K562 treated with DMSO at 1 percent for 12 hours (cell line): ENCODE results near the gene PROZ. TPM values are rescaled to one million over a fixed set of nuclear protein-coding genes. Genes with fewer than 3 reads are reported as not detected.

Source experiments
- total RNA-seq: library from RNA; unstranded; fragments of 300-600 nt; gene quantifications from 2 replicates; pipeline ENCODE4 v1.2.3, GENCODE V29; 2022; ENCODE audit not compliant: insufficient read depth

The PROZ gene
- 0.79 TPM in 1 of 2 replicates, not detected in the other for total RNA-seq

GRCh38 chr13:113157929-113158747 is at the start of gene PROZ:
PROZ (plus strand) TSS chr13:113158648; CDS start chr13:113158661, 13 bp downstream.

GRCh38 chr13:113122550-113123225 is 35.8 kb upstream of the PROZ start, which contains the start of gene F10:
F10 (plus strand) TSS chr13:113122799; CDS start chr13:113122856, 57 bp downstream.

GRCh38 chr13:113208421-113209335 is 50.2 kb downstream of the PROZ start, which contains the start of gene PCID2:
PCID2 (minus strand) TSS chr13:113208669; CDS start chr13:113208634, 35 bp downstream.

GRCh38 chr13:113209336-113209758 is 50.9 kb downstream of the PROZ start, which contains the start of gene CUL4A:
CUL4A (plus strand) TSS chr13:113209613; CDS start chr13:113209628, 15 bp downstream.

Other genes starting within 250 kb of the PROZ start
- gene MCF2L, start 189.4 kb upstream of the PROZ start, total RNA-seq, result not detected in 2 replicates
- gene F7, start 52.9 kb upstream of the PROZ start, total RNA-seq, result not detected in 2 replicates
- gene F10, start 35.8 kb upstream of the PROZ start, total RNA-seq, result not detected in 2 replicates
- 23.9 and 32.6 TPM in 2 replicates for gene PCID2, start 50.0 kb downstream of the PROZ start, total RNA-seq
- gene CUL4A, start 51.0 kb downstream of the PROZ start, total RNA-seq, result 17.1 and 46.8 TPM in 2 replicates
- gene LAMP1, start 138.6 kb downstream of the PROZ start, total RNA-seq, result 39.9 and 74.5 TPM in 2 replicates
- 13.9 and 16.4 TPM in 2 replicates for gene GRTP1, start 205.5 kb downstream of the PROZ start, total RNA-seq